ENCODE measurements around the gene NXPH4. TPM values are rescaled to one million over a fixed set of nuclear protein-coding genes. Genes with fewer than 3 reads are reported as not detected.

NXPH4 gene
- total RNA-seq, 1 donor from 2014 or later: not detected

DNA sequence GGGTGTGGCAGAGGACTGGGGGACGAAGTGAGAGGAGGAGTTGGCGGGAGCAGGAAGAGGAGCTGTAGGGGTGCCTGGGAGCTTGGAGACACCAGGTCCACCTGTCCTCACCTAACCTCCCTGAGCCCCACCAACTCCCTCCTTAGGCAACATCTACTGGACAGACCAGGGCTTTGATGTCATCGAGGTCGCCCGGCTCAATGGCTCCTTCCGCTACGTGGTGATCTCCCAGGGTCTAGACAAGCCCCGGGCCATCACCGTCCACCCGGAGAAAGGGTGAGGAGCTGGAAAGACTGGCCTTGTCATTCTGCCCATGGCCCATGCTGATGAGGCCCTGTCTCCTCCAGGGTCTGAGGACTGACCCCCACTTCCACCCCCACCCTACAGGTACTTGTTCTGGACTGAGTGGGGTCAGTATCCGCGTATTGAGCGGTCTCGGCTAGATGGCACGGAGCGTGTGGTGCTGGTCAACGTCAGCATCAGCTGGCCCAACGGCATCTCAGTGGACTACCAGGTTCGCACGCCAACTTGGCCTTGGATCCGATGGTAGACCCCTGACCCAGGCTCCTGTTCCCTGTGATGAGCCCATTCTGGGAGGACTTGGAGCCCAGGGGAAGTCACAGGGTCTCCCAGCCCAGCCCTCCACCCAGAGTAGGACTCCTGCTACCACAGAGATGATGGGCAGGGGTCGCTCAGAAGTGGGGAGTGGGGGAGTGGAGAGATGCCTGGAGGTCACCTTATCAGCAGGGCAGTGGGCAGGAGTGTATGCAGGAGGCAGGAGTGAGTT, 32.5 kb upstream of the NXPH4 start:
- ATAC-seq (no peak), DNase-seq (no peak)
- H3K36me3 ChIP-seq: peaks cover 82% of the 10 kb centered on the region
- H3K27ac ChIP-seq: no peak overlapping the region
- TF ChIP-seq, protein P1, sequence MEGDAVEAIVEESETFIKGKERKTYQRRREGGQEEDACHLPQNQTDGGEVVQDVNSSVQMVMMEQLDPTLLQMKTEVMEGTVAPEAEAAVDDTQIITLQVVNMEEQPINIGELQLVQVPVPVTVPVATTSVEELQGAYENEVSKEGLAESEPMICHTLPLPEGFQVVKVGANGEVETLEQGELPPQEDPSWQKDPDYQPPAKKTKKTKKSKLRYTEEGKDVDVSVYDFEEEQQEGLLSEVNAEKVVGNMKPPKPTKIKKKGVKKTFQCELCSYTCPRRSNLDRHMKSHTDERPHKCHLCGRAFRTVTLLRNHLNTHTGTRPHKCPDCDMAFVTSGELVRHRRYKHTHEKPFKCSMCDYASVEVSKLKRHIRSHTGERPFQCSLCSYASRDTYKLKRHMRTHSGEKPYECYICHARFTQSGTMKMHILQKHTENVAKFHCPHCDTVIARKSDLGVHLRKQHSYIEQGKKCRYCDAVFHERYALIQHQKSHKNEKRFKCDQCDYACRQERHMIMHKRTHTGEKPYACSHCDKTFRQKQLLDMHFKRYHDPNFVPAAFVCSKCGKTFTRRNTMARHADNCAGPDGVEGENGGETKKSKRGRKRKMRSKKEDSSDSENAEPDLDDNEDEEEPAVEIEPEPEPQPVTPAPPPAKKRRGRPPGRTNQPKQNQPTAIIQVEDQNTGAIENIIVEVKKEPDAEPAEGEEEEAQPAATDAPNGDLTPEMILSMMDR (IDR thresholded peaks at IDR 0.05): no peak
- H3K27me3 ChIP-seq: no peaks in the 10 kb centered on the region
- no peak overlapping the region for H3K4me3 ChIP-seq
- no peaks in the 10 kb centered on the region for H3K4me1 ChIP-seq
- intact Hi-C loops (cut with DNase I): loop anchor here (10.0 kb wide), 1 partner anchor 119 kb away; no protein-coding TSS in a partner anchor
- H3K9me3 ChIP-seq: no peaks in the 10 kb centered on the region

GRCh38 chr12:57185403-57185802, 31.2 kb upstream of the NXPH4 start:
- ATAC-seq (no peak), DNase-seq (no peak)
- Histone ChIP-seq H3K36me3 (peaks cover 80% of the 10 kb centered on the region), H3K4me3 (no peak overlapping the region), H3K4me1 (no peaks in the 10 kb centered on the region), H3K9me3 (no peaks in the 10 kb centered on the region), H3K27ac (no peak overlapping the region), H3K27me3 (no peaks in the 10 kb centered on the region)
- intact Hi-C loops (cut with DNase I): loop anchor here (10.0 kb wide), 1 partner anchor 121 kb away; no protein-coding TSS in a partner anchor
- TF ChIP-seq, protein P1 (IDR thresholded peaks at IDR 0.05): no peak

GRCh38 chr12:57185906-57186508, 30.6 kb upstream of the NXPH4 start:
- TF ChIP-seq, protein P1 (IDR thresholded peaks at IDR 0.05): no peak
- intact Hi-C loops (cut with DNase I): loop anchor here (10.0 kb wide), 1 partner anchor 121 kb away; no protein-coding TSS in a partner anchor
- H3K27me3 ChIP-seq: no peaks in the 10 kb centered on the region
- no peaks in the 10 kb centered on the region for H3K9me3 ChIP-seq
- no peak overlapping the region for H3K4me3 ChIP-seq
- H3K4me1 ChIP-seq: no peaks in the 10 kb centered on the region
- ATAC-seq (no peak), DNase-seq (no peak)
- no peak overlapping the region for H3K27ac ChIP-seq
- H3K36me3 ChIP-seq: peaks cover 80% of the 10 kb centered on the region

DNA sequence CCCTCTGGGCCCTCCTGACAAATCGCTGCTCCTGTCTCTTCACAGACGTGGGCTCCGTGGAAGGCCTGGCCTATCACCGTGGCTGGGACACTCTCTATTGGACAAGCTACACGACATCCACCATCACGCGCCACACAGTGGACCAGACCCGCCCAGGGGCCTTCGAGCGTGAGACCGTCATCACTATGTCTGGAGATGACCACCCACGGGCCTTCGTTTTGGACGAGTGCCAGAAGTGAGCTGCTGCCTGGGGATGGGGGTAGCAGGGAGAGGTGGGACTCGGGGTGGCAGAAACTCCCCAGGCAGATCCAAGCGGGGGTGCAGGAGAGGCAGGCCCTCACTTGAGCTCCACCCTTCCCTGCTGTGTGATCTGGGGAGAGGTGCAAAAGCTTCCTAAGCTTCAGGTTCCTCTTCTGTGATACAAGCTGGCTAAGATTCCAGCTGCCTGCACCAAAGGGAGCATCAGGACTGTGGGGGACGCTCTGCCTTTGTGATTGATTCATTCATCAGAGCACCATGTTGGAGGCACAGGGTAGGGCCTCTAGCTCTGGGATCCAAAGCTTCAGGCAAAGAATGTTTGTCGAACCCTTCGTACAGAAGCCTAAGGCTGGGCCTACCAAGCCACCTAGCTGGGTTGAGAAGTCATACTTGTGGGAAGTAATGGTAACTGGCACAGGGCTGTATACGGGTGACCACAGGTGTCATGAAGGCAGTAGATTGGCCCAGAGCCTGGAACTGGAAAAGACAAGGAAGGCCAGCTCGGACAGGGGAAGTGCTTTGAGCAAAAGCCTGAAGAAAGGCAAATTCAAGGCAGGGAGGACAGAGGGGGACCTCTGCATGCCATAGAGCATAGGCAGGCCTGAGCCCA, 29.1 kb upstream of the NXPH4 start:
- DNase-seq (no peak), ATAC-seq (no peak)
- TF ChIP-seq, protein P1 (IDR thresholded peaks at IDR 0.05): no peak
- Histone ChIP-seq H3K36me3 (peaks cover 81% of the 10 kb centered on the region), H3K4me1 (no peaks in the 10 kb centered on the region), H3K4me3 (no peak overlapping the region), H3K27ac (no peak overlapping the region), H3K9me3 (no peaks in the 10 kb centered on the region), H3K27me3 (no peaks in the 10 kb centered on the region)
- intact Hi-C loops (cut with DNase I): loop anchor here (10.0 kb wide), 1 partner anchor 123 kb away; no protein-coding TSS in a partner anchor

- H3K27ac ChIP-seq: no peak overlapping the region
- ATAC-seq: no peak
- no peak overlapping the region for H3K4me3 ChIP-seq
- no peaks in the 10 kb centered on the region for H3K9me3 ChIP-seq
- no peaks in the 10 kb centered on the region for H3K4me1 ChIP-seq
- intact Hi-C loops (cut with DNase I): loop anchor here (10.0 kb wide), 1 partner anchor 123 kb away; no protein-coding TSS in a partner anchor
- no peaks in the 10 kb centered on the region for H3K27me3 ChIP-seq
- peaks cover 87% of the 10 kb centered on the region for H3K36me3 ChIP-seq
- DNase-seq: no peak
- TF ChIP-seq, protein P1 (IDR thresholded peaks at IDR 0.05): no peak
Observed at GRCh38 chr12:57188090-57188425, 28.5 kb upstream of the NXPH4 start.
